ENCODE data around the gene SEMA3E. TPM values are rescaled to one million over a fixed set of nuclear protein-coding genes. Genes with fewer than 3 reads are reported as not detected.

The SEMA3E gene
- polyA plus RNA-seq, 1 experiment: not detected

- Histone ChIP-seq H3K27me3 (ENCODE audit: control insufficient read depth, insufficient read depth, low read length) (no peaks in the 10 kb centered on the region), H3K36me3 (ENCODE audit: control insufficient read depth, insufficient read depth, low read length) (no peaks in the 10 kb centered on the region), H3K4me3 (ENCODE audit: low read depth, low read length) (no peak overlapping the region)
- no peak for DNase-seq (ENCODE audit: low read depth)
- CTCF ChIA-PET: interaction anchor here (1.3 kb wide), 1 partner anchor 267 kb away, joined by 3 read pairs; no protein-coding TSS in a partner anchor
- no peak for TF ChIP-seq CTCF (IDR thresholded peaks at IDR 0.05; ENCODE audit: insufficient read depth, low read depth, low read length)
- POLR2A ChIA-PET: no interaction called here
These were observed 260.5 kb downstream of the SEMA3E start for GRCh38 chr7:83388436-83388835.

GRCh38 chr7:83366629-83367028 lies 282.3 kb downstream of the SEMA3E start:
- no peak for DNase-seq (ENCODE audit: low read depth)
- CTCF ChIA-PET: no interaction called here

GRCh38 chr7:83365746-83366145 lies 283.2 kb downstream of the SEMA3E start:
- no peak for DNase-seq (ENCODE audit: low read depth)
- Histone ChIP-seq H3K27me3 (ENCODE audit: control insufficient read depth, insufficient read depth, low read length) (no peaks in the 10 kb centered on the region), H3K4me3 (ENCODE audit: low read depth, low read length) (no peak overlapping the region), H3K36me3 (ENCODE audit: control insufficient read depth, insufficient read depth, low read length) (no peaks in the 10 kb centered on the region)
- ChIA-PET CTCF (no interaction called here), POLR2A (no interaction called here)
- 0 out of 2 replicates have a peak, but pooled peaks have one; percentile 9 for TF ChIP-seq CTCF (IDR thresholded peaks at IDR 0.05; ENCODE audit: insufficient read depth, low read depth, low read length)

More at GRCh38 chr7:83366629-83367028, 282.3 kb downstream of the SEMA3E start:
- no peak for TF ChIP-seq CTCF (IDR thresholded peaks at IDR 0.05; ENCODE audit: insufficient read depth, low read depth, low read length)
- Histone ChIP-seq H3K27me3 (ENCODE audit: control insufficient read depth, insufficient read depth, low read length) (no peaks in the 10 kb centered on the region), H3K4me3 (ENCODE audit: low read depth, low read length) (no peak overlapping the region), H3K36me3 (ENCODE audit: control insufficient read depth, insufficient read depth, low read length) (no peaks in the 10 kb centered on the region)
- POLR2A ChIA-PET: no interaction called here

- no peaks in the 10 kb centered on the region for H3K27me3 ChIP-seq (ENCODE audit: control insufficient read depth, insufficient read depth, low read length)
- no peak for TF ChIP-seq CTCF (IDR thresholded peaks at IDR 0.05; ENCODE audit: insufficient read depth, low read depth, low read length)
- no peak overlapping the region for H3K4me3 ChIP-seq (ENCODE audit: low read depth, low read length)
- ChIA-PET POLR2A (no interaction called here), CTCF (no interaction called here)
- H3K36me3 ChIP-seq (ENCODE audit: control insufficient read depth, insufficient read depth, low read length): no peaks in the 10 kb centered on the region
- DNase-seq (ENCODE audit: low read depth): no peak
These were observed 285.9 kb downstream of the SEMA3E start for GRCh38 chr7:83362871-83363550.

GRCh38 chr7:83359108-83359507 lies 289.8 kb downstream of the SEMA3E start:
- ChIA-PET POLR2A (no interaction called here), CTCF (no interaction called here)
- no peak for TF ChIP-seq CTCF (IDR thresholded peaks at IDR 0.05; ENCODE audit: insufficient read depth, low read depth, low read length)
- Histone ChIP-seq H3K4me3 (ENCODE audit: low read depth, low read length) (no peak overlapping the region), H3K36me3 (ENCODE audit: control insufficient read depth, insufficient read depth, low read length) (no peaks in the 10 kb centered on the region), H3K27me3 (ENCODE audit: control insufficient read depth, insufficient read depth, low read length) (no peaks in the 10 kb centered on the region)
- DNase-seq (ENCODE audit: low read depth): no peak
